Smooth muscle cell (in vitro differentiated cells): ENCODE measurements around the gene INTS13. TPM values are rescaled to one million over a fixed set of nuclear protein-coding genes. Genes with fewer than 3 reads are reported as not detected.
"Not testable (repeated sequence)": the region's sequence is repeated elsewhere in the genome, so short reads cannot be mapped to it uniquely, and the experiment has no call there.

Source experiments
- DNase-seq: peaks from one replicate; lab custom pipeline; 2025; ENCODE audit not compliant: unreplicated experiment; lab: John Stamatoyannopoulos, UW
- H2AFZ ChIP-seq: fragments of 200-600 bp; sonication (generic); 2 replicates; pipeline ENCODE4 v1.6.0; 2016; ENCODE audit warnings: antibody characterized with exemption, low read depth, mild to moderate bottlenecking
- H3F3A ChIP-seq: fragments of 200-600 bp; sonication (generic); 2 replicates; pipeline ENCODE4 v1.6.0; 2017; ENCODE audit warnings: antibody characterized with exemption, low read depth
- H3K27ac ChIP-seq: fragments of 200-600 bp; sonication (generic); 2 replicates; pipeline ENCODE4 v1.5.1; 2016; ENCODE audit warnings: low read depth, mild to moderate bottlenecking
- H3K27me3 ChIP-seq: fragments of 200-600 bp; sonication (generic); 2 replicates; pipeline ENCODE4 v1.6.1; 2016; ENCODE audit warnings: low read depth, mild to moderate bottlenecking
- H3K36me3 ChIP-seq: fragments of 200-600 bp; sonication (generic); 2 replicates; pipeline ENCODE4 v1.5.1; 2016; ENCODE audit warnings: low read depth
- H3K4me1 ChIP-seq: fragments of 200-600 bp; sonication (generic); 2 replicates; pipeline ENCODE4 v1.5.1; 2016; ENCODE audit warnings: low read depth
- H3K4me2 ChIP-seq: fragments of 200-600 bp; sonication (generic); 2 replicates; pipeline ENCODE4 v1.6.0; 2016; ENCODE audit warnings: mild to moderate bottlenecking
- H3K4me3 ChIP-seq: fragments of 200-600 bp; sonication (generic); 2 replicates; pipeline ENCODE4 v1.5.1; 2016; ENCODE audit warnings: mild to moderate bottlenecking
- H3K79me2 ChIP-seq: fragments of 200-600 bp; sonication (generic); 2 replicates; pipeline ENCODE4 v1.6.0; 2016; ENCODE audit warnings: low read depth, mild to moderate bottlenecking
- H3K9ac ChIP-seq: fragments of 200-600 bp; sonication (generic); 2 replicates; pipeline ENCODE4 v1.6.0; 2016; ENCODE audit warnings: low read depth
- H3K9me3 ChIP-seq: fragments of 200-600 bp; sonication (generic); replicated peaks from 2 replicates; pipeline ENCODE4 v1.5.1; 2016; ENCODE audit warnings: low read depth
- H4K20me1 ChIP-seq: fragments of 200-600 bp; sonication (generic); 2 replicates; pipeline ENCODE4 v1.6.0; 2016; ENCODE audit warnings: low read depth
- WGBS: methylation state at CpG from one replicate; pipeline ENCODE4 v1.1.7; 2016; ENCODE audit warnings: low lambda C conversion rate; 5-methylcytosine and 5-hydroxymethylcytosine counted together
- polyA plus RNA-seq: library from polyadenylated mRNA; unstranded; fragments of >200 nt; fragmentation: Nextera tagmentation; extraction: Ambion mirVana; gene quantifications from 2 replicates; pipeline ENCODE4 v1.2.1, GENCODE V29; 2016
- total RNA-seq: library from RNA; depleted of rRNA; stranded (reverse); fragments of >200 nt; gene quantifications from 2 replicates; pipeline ENCODE4 v1.2.3, GENCODE V29; 2014
- TF ChIP-seq, protein P1 (sequence below): fragments of 200-600 bp; sonication (generic); IDR thresholded peaks from 2 replicates; pipeline ENCODE4 v1.5.1; 2017; ENCODE audit warnings: borderline replicate concordance, mild to moderate bottlenecking, antibody characterized with exemption; ENCODE audit not compliant: insufficient read depth, poor library complexity, severe bottlenecking

INTS13 gene
- total and polyA plus RNA-seq, 2 experiments from 2014 or later: 22.0 to 47.5 TPM

GRCh38 chr12:26868447-26869103, 69.2 kb downstream of the INTS13 start:
- no peaks in the 10 kb centered on the region for H3K36me3 ChIP-seq
- H3K4me2 ChIP-seq: no peak overlapping the region
- 81% methylated on average over 3 of the region's 3 CpGs for WGBS
- no peaks in the 10 kb centered on the region for H3K9me3 ChIP-seq
- no peak overlapping the region for H3K27ac ChIP-seq
- H3K4me3 ChIP-seq: no peak overlapping the region
- TF ChIP-seq, protein P1, sequence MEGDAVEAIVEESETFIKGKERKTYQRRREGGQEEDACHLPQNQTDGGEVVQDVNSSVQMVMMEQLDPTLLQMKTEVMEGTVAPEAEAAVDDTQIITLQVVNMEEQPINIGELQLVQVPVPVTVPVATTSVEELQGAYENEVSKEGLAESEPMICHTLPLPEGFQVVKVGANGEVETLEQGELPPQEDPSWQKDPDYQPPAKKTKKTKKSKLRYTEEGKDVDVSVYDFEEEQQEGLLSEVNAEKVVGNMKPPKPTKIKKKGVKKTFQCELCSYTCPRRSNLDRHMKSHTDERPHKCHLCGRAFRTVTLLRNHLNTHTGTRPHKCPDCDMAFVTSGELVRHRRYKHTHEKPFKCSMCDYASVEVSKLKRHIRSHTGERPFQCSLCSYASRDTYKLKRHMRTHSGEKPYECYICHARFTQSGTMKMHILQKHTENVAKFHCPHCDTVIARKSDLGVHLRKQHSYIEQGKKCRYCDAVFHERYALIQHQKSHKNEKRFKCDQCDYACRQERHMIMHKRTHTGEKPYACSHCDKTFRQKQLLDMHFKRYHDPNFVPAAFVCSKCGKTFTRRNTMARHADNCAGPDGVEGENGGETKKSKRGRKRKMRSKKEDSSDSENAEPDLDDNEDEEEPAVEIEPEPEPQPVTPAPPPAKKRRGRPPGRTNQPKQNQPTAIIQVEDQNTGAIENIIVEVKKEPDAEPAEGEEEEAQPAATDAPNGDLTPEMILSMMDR: no peak
- no peaks in the 10 kb centered on the region for H4K20me1 ChIP-seq
- H3K4me1 ChIP-seq: no peaks in the 10 kb centered on the region
- no peak overlapping the region for H3K9ac ChIP-seq
- H3F3A ChIP-seq: no peaks in the 10 kb centered on the region
- no peaks in the 10 kb centered on the region for H3K27me3 ChIP-seq
- DNase-seq: no peak
- no peak overlapping the region for H2AFZ ChIP-seq
- H3K79me2 ChIP-seq: no peaks in the 10 kb centered on the region

DNA sequence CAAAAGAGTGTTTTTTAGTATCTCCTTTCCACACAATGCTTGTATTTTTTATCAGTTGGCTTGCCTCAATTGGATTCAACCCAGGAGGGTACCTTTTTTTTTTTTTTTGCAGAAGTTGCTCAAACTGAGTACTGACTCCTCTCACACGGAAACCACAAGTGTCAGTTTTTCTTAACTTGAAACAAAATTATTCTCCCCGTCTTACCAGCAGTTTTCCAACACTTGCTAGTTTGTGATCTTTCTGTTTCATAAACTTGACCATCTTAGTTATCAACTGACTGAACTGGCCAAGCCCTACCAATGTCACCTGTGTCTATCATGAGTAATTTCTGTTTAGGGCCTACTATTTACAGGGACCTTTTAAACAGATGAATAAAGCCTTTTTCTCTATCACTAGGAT, 70.7 kb downstream of the INTS13 start:
- no peak overlapping the region for H2AFZ ChIP-seq
- no peaks in the 10 kb centered on the region for H3K27me3 ChIP-seq
- H3K79me2 ChIP-seq: no peaks in the 10 kb centered on the region
- H3K4me3 ChIP-seq: no peak overlapping the region
- H3K36me3 ChIP-seq: no peaks in the 10 kb centered on the region
- no peaks in the 10 kb centered on the region for H3F3A ChIP-seq
- WGBS: 95% methylated on average over 2 of the region's 2 CpGs
- H4K20me1 ChIP-seq: no peaks in the 10 kb centered on the region
- TF ChIP-seq, protein P1: no peak
- DNase-seq: no peak
- H3K9me3 ChIP-seq: no peaks in the 10 kb centered on the region
- H3K27ac ChIP-seq: no peak overlapping the region
- H3K4me2 ChIP-seq: no peak overlapping the region
- no peak overlapping the region for H3K9ac ChIP-seq
- no peaks in the 10 kb centered on the region for H3K4me1 ChIP-seq

DNA sequence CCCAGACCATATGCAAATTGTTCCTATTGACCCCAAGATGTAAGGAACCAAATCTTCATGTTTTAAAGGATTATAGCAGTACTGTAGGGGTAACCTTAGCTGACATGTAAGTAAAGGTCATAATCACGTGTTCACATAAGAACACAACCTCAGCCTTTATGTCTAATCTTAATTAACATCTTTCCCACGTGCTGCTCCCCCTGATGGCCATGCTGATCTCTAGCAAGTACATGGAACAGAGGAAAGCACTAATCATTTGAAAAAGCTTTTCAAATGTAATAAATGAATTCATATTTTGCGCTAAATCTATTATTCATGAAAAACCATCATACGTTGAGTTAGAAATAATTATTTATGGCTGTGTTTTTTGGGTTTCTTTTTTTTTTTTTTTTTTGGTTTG, 74.3 kb downstream of the INTS13 start:
- H3F3A ChIP-seq: no peaks in the 10 kb centered on the region
- no peak overlapping the region for H3K4me2 ChIP-seq
- H4K20me1 ChIP-seq: no peaks in the 10 kb centered on the region
- H3K9me3 ChIP-seq: no peaks in the 10 kb centered on the region
- TF ChIP-seq, protein P1: peak; percentile 7
- no peak overlapping the region for H3K9ac ChIP-seq
- no peaks in the 10 kb centered on the region for H3K4me1 ChIP-seq
- no peak overlapping the region for H2AFZ ChIP-seq
- WGBS: 61% methylated on average over 4 of the region's 4 CpGs
- DNase-seq: no peak
- no peaks in the 10 kb centered on the region for H3K79me2 ChIP-seq
- H3K27ac ChIP-seq: no peak overlapping the region
- no peak overlapping the region for H3K4me3 ChIP-seq
- no peaks in the 10 kb centered on the region for H3K27me3 ChIP-seq
- H3K36me3 ChIP-seq: no peaks in the 10 kb centered on the region

DNA sequence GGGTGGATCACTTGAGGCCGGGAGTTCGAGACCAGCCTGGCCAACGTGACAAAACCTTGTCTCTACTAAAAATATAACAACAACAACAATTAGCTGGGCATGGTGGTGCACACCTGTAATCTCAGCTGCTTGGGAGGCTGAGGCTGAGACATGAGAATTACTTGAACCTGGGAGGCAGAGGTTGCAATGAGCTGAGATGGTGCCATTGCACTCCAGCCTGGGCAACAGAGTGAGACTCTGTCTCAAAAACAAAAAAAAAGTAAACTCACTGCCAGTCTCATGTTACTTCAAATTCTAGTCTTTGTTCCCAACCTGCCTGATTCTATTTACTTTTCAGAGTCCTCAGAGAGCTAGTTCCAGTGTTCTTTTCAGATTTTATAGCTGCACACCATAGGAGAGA, 75.0 kb downstream of the INTS13 start:
- H4K20me1 ChIP-seq, H3K79me2 ChIP-seq, H3K4me1 ChIP-seq, H2AFZ ChIP-seq, H3K4me2 ChIP-seq, DNase-seq, H3F3A ChIP-seq, H3K27me3 ChIP-seq, H3K36me3 ChIP-seq, H3K27ac ChIP-seq, H3K9ac ChIP-seq, H3K4me3 ChIP-seq, H3K9me3 ChIP-seq: not testable (repeated sequence)
- 94% methylated on average over 3 of the region's 3 CpGs for WGBS
